ENCODE results near the gene TMEM89. TPM values are rescaled to one million over a fixed set of nuclear protein-coding genes. Genes with fewer than 3 reads are reported as not detected.

TMEM89 gene
- total and polyA plus RNA-seq, 2 of the 13 experiments (the other 11 are each of a cell fraction or from before 2014, with no cell fraction given): 0.31 to 0.59 TPM

GRCh38 chr3:48623851-48624547, 2.4 kb upstream of the TMEM89 start (continued):
- TF ChIP-seq PAXIP1 (CRISPR knock-in tag; conservative IDR thresholded peaks at IDR 0.05): peak; percentile 95
- peak; percentile 59; the same call in 1 of the 2 replicates for TF ChIP-seq TBX3 (IDR thresholded peaks at IDR 0.05; ENCODE audit: borderline replicate concordance)
- TF ChIP-seq THAP9 (CRISPR knock-in tag; IDR thresholded peaks at IDR 0.05; ENCODE audit: borderline replicate concordance): 0 out of 2 replicates have a peak, but pooled peaks have one; percentile 7
- peak in 1 of 2 experiments; percentile 74; a peak in 2 of 4 replicates for TF ChIP-seq NR2F1 (CRISPR knock-in tag; IDR thresholded peaks at IDR 0.05)
- TF ChIP-seq KAT2B (IDR thresholded peaks at IDR 0.05; ENCODE audit: borderline replicate concordance, low read depth, low read length): no peak
- peak; percentile 35; the same call in 1 of the 2 replicates for TF ChIP-seq FOXJ3 (CRISPR knock-in tag; IDR thresholded peaks at IDR 0.05; ENCODE audit: borderline replicate concordance)
- TF ChIP-seq GMEB1 (CRISPR knock-in tag; IDR thresholded peaks at IDR 0.05; ENCODE audit: borderline replicate concordance): 0 out of 2 replicates have a peak, but pooled peaks have one; percentile 2
- peak; percentile 29; the same call in 1 of the 2 replicates for TF ChIP-seq ZGPAT (CRISPR knock-in tag; IDR thresholded peaks at IDR 0.05)
- TF ChIP-seq HNRNPUL1 (IDR thresholded peaks at IDR 0.05; ENCODE audit: low read depth, low read length): no peak
- 0 out of 2 replicates have a peak, but pooled peaks have one; percentile 37 for TF ChIP-seq MTA1 (CRISPR knock-in tag; IDR thresholded peaks at IDR 0.05; ENCODE audit: borderline replicate concordance)
- TF ChIP-seq TBP (CRISPR knock-in tag; IDR thresholded peaks at IDR 0.05): no peak
- peak; percentile 58; the same call in 1 of the 2 replicates for TF ChIP-seq ZNF761 (CRISPR knock-in tag; conservative IDR thresholded peaks at IDR 0.05)
- TF ChIP-seq USF2 (IDR thresholded peaks at IDR 0.05; ENCODE audit: low read depth, low read length): peak; percentile 87
- TF ChIP-seq USF2 (CRISPR knock-in tag; IDR thresholded peaks at IDR 0.05; ENCODE audit: borderline replicate concordance): peak; percentile 91; the same call in 1 of the 2 replicates
